H9 (cell line): ENCODE results near the gene CSMD2. TPM values are rescaled to one million over a fixed set of nuclear protein-coding genes. Genes with fewer than 3 reads are reported as not detected.

Experiments
- DNase-seq: peaks from one replicate; pipeline ENCODE4 v3.0.0-alpha.2; 2017
- H2AFZ ChIP-seq: one replicate; pipeline ENCODE4 v1.6.1; 2013; ENCODE audit warnings: mild to moderate bottlenecking, low read length, control low read depth, moderate library complexity
- H2AK5ac ChIP-seq: 2 replicates; pipeline ENCODE4 v1.6.1; 2013; ENCODE audit warnings: low read length, control low read depth, mixed read lengths; ENCODE audit not compliant: insufficient read length
- H2BK120ac ChIP-seq: one replicate; pipeline ENCODE4 v1.6.1; 2013; ENCODE audit warnings: low read depth, mild to moderate bottlenecking, low read length, control low read depth, inconsistent platforms; ENCODE audit not compliant: poor library complexity, severe bottlenecking
- H2BK12ac ChIP-seq: 2 replicates; pipeline ENCODE4 v1.6.1; 2013; ENCODE audit warnings: low read length, control low read depth, mixed read lengths, low read depth; ENCODE audit not compliant: insufficient read length
- H2BK15ac ChIP-seq: 2 replicates; pipeline ENCODE4 v1.6.1; 2013; ENCODE audit warnings: low read depth, low read length, control low read depth
- H2BK20ac ChIP-seq: one replicate; pipeline ENCODE4 v1.6.1; 2013; ENCODE audit warnings: low read depth, mild to moderate bottlenecking, low read length, control low read depth, inconsistent platforms; ENCODE audit not compliant: poor library complexity, severe bottlenecking
- H2BK5ac ChIP-seq: 2 replicates; pipeline ENCODE4 v1.6.1; 2013; ENCODE audit warnings: low read length, control low read depth, mixed read lengths; ENCODE audit not compliant: insufficient read length
- H3K14ac ChIP-seq: 2 replicates; pipeline ENCODE4 v1.6.1; 2013; ENCODE audit warnings: low read length, control low read depth; ENCODE audit not compliant: insufficient read depth
- H3K18ac ChIP-seq: 2 replicates; pipeline ENCODE4 v1.6.1; 2013; ENCODE audit warnings: low read depth, mild to moderate bottlenecking, mixed read lengths, low read length, control low read depth; ENCODE audit not compliant: insufficient read length
- H3K23ac ChIP-seq: 2 replicates; pipeline ENCODE4 v1.6.1; 2013; ENCODE audit warnings: low read length, control low read depth, mixed read lengths, low read depth; ENCODE audit not compliant: insufficient read length
- H3K23me2 ChIP-seq: 2 replicates; pipeline ENCODE4 v1.6.1; 2013; ENCODE audit warnings: low read depth, mild to moderate bottlenecking, mixed read lengths, low read length, control low read depth; ENCODE audit not compliant: insufficient read length, poor library complexity, severe bottlenecking
- H3K27ac ChIP-seq: 2 replicates; pipeline ENCODE4 v1.5.1; 2013; ENCODE audit warnings: low read length, control low read depth, mixed read lengths, low read depth; ENCODE audit not compliant: insufficient read length
- H3K27me3 ChIP-seq: 2 replicates; pipeline ENCODE4 v1.6.1; 2013; ENCODE audit warnings: low read length, control low read depth, inconsistent platforms; ENCODE audit not compliant: insufficient read depth
- H3K4ac ChIP-seq: 2 replicates; pipeline ENCODE4 v1.6.1; 2013; ENCODE audit warnings: low read depth, mild to moderate bottlenecking, control low read depth, inconsistent platforms, low read length, moderate library complexity
- H3K4me1 ChIP-seq: 2 replicates; pipeline ENCODE4 v1.6.1; 2013; ENCODE audit warnings: low read length, control low read depth, inconsistent platforms; ENCODE audit not compliant: insufficient read depth
- H3K4me2 ChIP-seq: 2 replicates; pipeline ENCODE4 v1.6.1; 2013; ENCODE audit warnings: low read length, control low read depth, mixed read lengths; ENCODE audit not compliant: insufficient read length, insufficient read depth
- H3K56ac ChIP-seq: 2 replicates; pipeline ENCODE4 v1.6.1; 2013; ENCODE audit warnings: low read depth, mild to moderate bottlenecking, mixed read lengths, low read length, control low read depth; ENCODE audit not compliant: insufficient read length
- H3K79me1 ChIP-seq: 2 replicates; pipeline ENCODE4 v1.6.1; 2013; ENCODE audit warnings: low read depth, mild to moderate bottlenecking, moderate library complexity, low read length, control low read depth, inconsistent platforms; ENCODE audit not compliant: insufficient read depth, poor library complexity, severe bottlenecking
- H3K79me2 ChIP-seq: 2 replicates; pipeline ENCODE4 v1.6.1; 2013; ENCODE audit warnings: low read length, control low read depth, inconsistent platforms; ENCODE audit not compliant: insufficient read depth
- H3K9ac ChIP-seq: 2 replicates; pipeline ENCODE4 v1.6.1; 2013; ENCODE audit warnings: low read length, control low read depth, mixed read lengths; ENCODE audit not compliant: insufficient read length; ENCODE audit errors: extremely low read depth
- H3K9me3 ChIP-seq: one replicate; pipeline ENCODE4 v1.6.1; 2013; ENCODE audit warnings: low read depth, low read length, inconsistent platforms; ENCODE audit not compliant: control insufficient read depth
- H3T11ph ChIP-seq: one replicate; pipeline ENCODE4 v1.6.1; 2013; ENCODE audit warnings: mild to moderate bottlenecking, low read length, control low read depth, inconsistent platforms
- H4K20me1 ChIP-seq: one replicate; pipeline ENCODE4 v1.6.1; 2013; ENCODE audit not compliant: control insufficient read depth, insufficient read length, insufficient read depth
- H4K5ac ChIP-seq: 2 replicates; pipeline ENCODE4 v1.6.1; 2013; ENCODE audit warnings: low read depth, mild to moderate bottlenecking, mixed read lengths, low read length, control low read depth; ENCODE audit not compliant: insufficient read length
- H4K8ac ChIP-seq: replicated peaks from 2 replicates; pipeline ENCODE4 v1.6.1; 2013; ENCODE audit warnings: low read length, control low read depth, mixed read lengths, low read depth; ENCODE audit not compliant: insufficient read length
- H4K91ac ChIP-seq: 2 replicates; pipeline ENCODE4 v1.6.1; 2013; ENCODE audit warnings: low read depth, mild to moderate bottlenecking, moderate library complexity, mixed read lengths, low read length, control low read depth; ENCODE audit not compliant: insufficient read length
- H3K27ac Mint-ChIP-seq, 3 experiments: 2 replicates in 2 of 3; 3 replicates in 1 of 3; pipeline ENCODE4 v1.8.0; 2020 to 2021; ENCODE audit warnings: mixed read lengths in 3 of 3, mild to moderate bottlenecking in 1 of 3, moderate library complexity in 1 of 3
- H3K27me3 Mint-ChIP-seq: 2 replicates; pipeline ENCODE4 v1.8.0; 2021; ENCODE audit warnings: low read depth, mild to moderate bottlenecking, moderate library complexity, mixed read lengths
- H3K36me3 Mint-ChIP-seq, 3 experiments: 2 replicates in 2 of 3; 3 replicates in 1 of 3; pipeline ENCODE4 v1.8.0; 2020 to 2021; ENCODE audit warnings: low read depth in 3 of 3, mixed read lengths in 3 of 3; ENCODE audit not compliant: insufficient read depth in 1 of 3
- H3K4me1 Mint-ChIP-seq, 2 experiments: 2 replicates each; pipeline ENCODE4 v1.8.0; 2020; ENCODE audit warnings: mixed read lengths in 2 of 2
- H3K4me3 Mint-ChIP-seq, 2 experiments: 2 replicates in 1 of 2; 3 replicates in 1 of 2; pipeline ENCODE4 v1.8.0; 2020 to 2021; ENCODE audit warnings: mild to moderate bottlenecking in 2 of 2, mixed read lengths in 2 of 2, moderate library complexity in 1 of 2
- H3K9me3 Mint-ChIP-seq, 2 experiments: 2 replicates in 1 of 2; 3 replicates in 1 of 2; pipeline ENCODE4 v1.8.0; 2020; ENCODE audit warnings: mild to moderate bottlenecking in 2 of 2, mixed read lengths in 2 of 2, moderate library complexity in 1 of 2
- WGBS: extraction: QIAGEN DNeasy Blood & Tissue Kit; methylation state at CpG from one replicate; pipeline ENCODE4 v1.1.7; 2013; ENCODE audit warnings: missing lambda C conversion rate, low lambda C conversion rate, mixed read lengths; ENCODE audit not compliant: insufficient read length; ENCODE audit errors: extremely low coverage; 5-methylcytosine and 5-hydroxymethylcytosine counted together
- total RNA-seq: library from RNA; stranded (reverse); gene quantifications from 2 replicates; pipeline ENCODE4 v1.2.1, GENCODE V29; 2021
- TF ChIP-seq, protein P1 (sequence below): fragments of 200-600 bp; sonication (generic); conservative IDR thresholded peaks from 3 replicates; pipeline ENCODE4 v1.8.0; 2021; ENCODE audit warnings: antibody characterized with exemption, mild to moderate bottlenecking

The CSMD2 gene
- total RNA-seq, 1 experiment from 2014 or later: 6.4 TPM

DNA sequence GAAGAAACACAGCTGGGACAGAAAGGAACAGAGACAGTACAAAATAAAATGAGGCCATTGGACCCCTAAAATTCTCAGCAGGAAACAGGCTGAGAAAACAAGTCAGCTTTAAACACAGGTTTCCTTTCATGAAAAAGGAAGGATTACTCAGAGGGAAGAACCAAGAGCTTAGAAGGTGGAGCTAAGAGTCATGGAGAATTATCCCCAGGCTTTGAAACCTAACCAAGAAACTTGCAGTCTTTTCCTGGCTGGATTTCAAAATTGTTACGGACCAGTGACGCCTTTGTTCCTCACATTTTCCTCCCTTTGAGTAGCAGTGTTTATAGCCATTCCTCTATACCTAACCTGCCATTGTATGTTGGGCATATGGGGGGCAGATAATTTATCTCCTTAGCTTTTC, 292.3 kb downstream of the CSMD2 start:
- Histone ChIP-seq H3K4ac (no peak overlapping the region), H3K79me1 (no peaks in the 10 kb centered on the region), H3K18ac (no peak overlapping the region), H3T11ph (no peak overlapping the region), H3K9me3 (no peaks in the 10 kb centered on the region), H2AK5ac (no peak overlapping the region), H3K4me1 (no peaks in the 10 kb centered on the region; the same call in 1 of the 2 replicates), H3K27me3 (no peaks in the 10 kb centered on the region), H3K14ac (no peak overlapping the region), H3K27ac (no peak overlapping the region), H2BK20ac (no peak overlapping the region), H3K23me2 (no peaks in the 10 kb centered on the region), H2BK5ac (no peak overlapping the region), H3K4me2 (no peak overlapping the region), H3K56ac (no peak overlapping the region), H2BK15ac (no peak overlapping the region), H2BK120ac (no peak overlapping the region), H4K5ac (no peak overlapping the region), H2AFZ (no peak overlapping the region), H3K79me2 (no peaks in the 10 kb centered on the region), H2BK12ac (no peak overlapping the region), H3K9ac (no peak overlapping the region), H4K20me1 (no peaks in the 10 kb centered on the region), H3K23ac (no peak overlapping the region), H4K91ac (no peak overlapping the region), H4K8ac (no peak overlapping the region)
- peaks cover 8% of the 10 kb centered on the region for H3K27me3 Mint-ChIP-seq
- TF ChIP-seq, protein P1, sequence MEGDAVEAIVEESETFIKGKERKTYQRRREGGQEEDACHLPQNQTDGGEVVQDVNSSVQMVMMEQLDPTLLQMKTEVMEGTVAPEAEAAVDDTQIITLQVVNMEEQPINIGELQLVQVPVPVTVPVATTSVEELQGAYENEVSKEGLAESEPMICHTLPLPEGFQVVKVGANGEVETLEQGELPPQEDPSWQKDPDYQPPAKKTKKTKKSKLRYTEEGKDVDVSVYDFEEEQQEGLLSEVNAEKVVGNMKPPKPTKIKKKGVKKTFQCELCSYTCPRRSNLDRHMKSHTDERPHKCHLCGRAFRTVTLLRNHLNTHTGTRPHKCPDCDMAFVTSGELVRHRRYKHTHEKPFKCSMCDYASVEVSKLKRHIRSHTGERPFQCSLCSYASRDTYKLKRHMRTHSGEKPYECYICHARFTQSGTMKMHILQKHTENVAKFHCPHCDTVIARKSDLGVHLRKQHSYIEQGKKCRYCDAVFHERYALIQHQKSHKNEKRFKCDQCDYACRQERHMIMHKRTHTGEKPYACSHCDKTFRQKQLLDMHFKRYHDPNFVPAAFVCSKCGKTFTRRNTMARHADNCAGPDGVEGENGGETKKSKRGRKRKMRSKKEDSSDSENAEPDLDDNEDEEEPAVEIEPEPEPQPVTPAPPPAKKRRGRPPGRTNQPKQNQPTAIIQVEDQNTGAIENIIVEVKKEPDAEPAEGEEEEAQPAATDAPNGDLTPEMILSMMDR: no peak
- H3K4me1 Mint-ChIP-seq: peaks cover 15 to 22% of the 10 kb centered on the region in 2 experiments
- H3K9me3 Mint-ChIP-seq: peaks cover 6 to 7% of the 10 kb centered on the region in 2 experiments; a peak in 3 of 5 replicates
- no peak overlapping the region; a peak in 1 of 7 replicates for H3K27ac Mint-ChIP-seq
- H3K4me3 Mint-ChIP-seq: no peak overlapping the region
- WGBS: no CpG with 5 or more reads among the region's 2 CpGs
- peaks cover 1 to 12% (median 7%) of the 10 kb centered on the region in 3 experiments; a peak in 6 of 7 replicates for H3K36me3 Mint-ChIP-seq
- no peak for DNase-seq
